GM12872 (cell line): ENCODE results near the gene IRGC.

Experiments
- CTCF ChIP-seq: IDR thresholded peaks from 3 replicates; pipeline ENCODE4 v1.5.1; 2011; ENCODE audit warnings: low read depth, mild to moderate bottlenecking, low read length, moderate library complexity; ENCODE audit not compliant: insufficient read depth

IRGC gene

GRCh38 chr19:43715776-43716175, at the start of gene IRGC:
TSS of gene IRGC (plus strand) at chr19:43716076. CDS start at chr19:43718559, 2,483 bp downstream.
- TF ChIP-seq CTCF: no peak

GRCh38 chr19:43667126-43667875, 48.6 kb upstream of the IRGC start:
- TF ChIP-seq CTCF: no peak

GRCh38 chr19:43667876-43668405, 47.9 kb upstream of the IRGC start:
- no peak for TF ChIP-seq CTCF

GRCh38 chr19:43668406-43669109, 47.3 kb upstream of the IRGC start:
- no peak for TF ChIP-seq CTCF

- TF ChIP-seq CTCF: no peak
Measured at GRCh38 chr19:43672061-43672679, 43.7 kb upstream of the IRGC start.

- TF ChIP-seq CTCF: no peak
Measured at GRCh38 chr19:43673637-43674036, 42.2 kb upstream of the IRGC start.

GRCh38 chr19:43674183-43674582, 41.7 kb upstream of the IRGC start:
- TF ChIP-seq CTCF: no peak
